OCI-LY7 (cell line): ENCODE results near the gene DRC7.

Experiments used
- CTCF ChIP-seq: fragments of 200-600 bp; sonication (generic); conservative IDR thresholded peaks from 2 replicates; pipeline ENCODE4 v1.5.1; 2014; ENCODE audit warnings: mild to moderate bottlenecking, antibody characterized with exemption, low read length, moderate library complexity, mixed read lengths
- EZH2phosphoT487 ChIP-seq: fragments of 200-600 bp; sonication (generic); IDR thresholded peaks from 2 replicates; pipeline ENCODE4 v1.6.1; 2018; ENCODE audit warnings: low read depth, borderline replicate concordance, mild to moderate bottlenecking, mixed run types, antibody characterized with exemption, low read length, moderate library complexity, mixed read lengths

DNA sequence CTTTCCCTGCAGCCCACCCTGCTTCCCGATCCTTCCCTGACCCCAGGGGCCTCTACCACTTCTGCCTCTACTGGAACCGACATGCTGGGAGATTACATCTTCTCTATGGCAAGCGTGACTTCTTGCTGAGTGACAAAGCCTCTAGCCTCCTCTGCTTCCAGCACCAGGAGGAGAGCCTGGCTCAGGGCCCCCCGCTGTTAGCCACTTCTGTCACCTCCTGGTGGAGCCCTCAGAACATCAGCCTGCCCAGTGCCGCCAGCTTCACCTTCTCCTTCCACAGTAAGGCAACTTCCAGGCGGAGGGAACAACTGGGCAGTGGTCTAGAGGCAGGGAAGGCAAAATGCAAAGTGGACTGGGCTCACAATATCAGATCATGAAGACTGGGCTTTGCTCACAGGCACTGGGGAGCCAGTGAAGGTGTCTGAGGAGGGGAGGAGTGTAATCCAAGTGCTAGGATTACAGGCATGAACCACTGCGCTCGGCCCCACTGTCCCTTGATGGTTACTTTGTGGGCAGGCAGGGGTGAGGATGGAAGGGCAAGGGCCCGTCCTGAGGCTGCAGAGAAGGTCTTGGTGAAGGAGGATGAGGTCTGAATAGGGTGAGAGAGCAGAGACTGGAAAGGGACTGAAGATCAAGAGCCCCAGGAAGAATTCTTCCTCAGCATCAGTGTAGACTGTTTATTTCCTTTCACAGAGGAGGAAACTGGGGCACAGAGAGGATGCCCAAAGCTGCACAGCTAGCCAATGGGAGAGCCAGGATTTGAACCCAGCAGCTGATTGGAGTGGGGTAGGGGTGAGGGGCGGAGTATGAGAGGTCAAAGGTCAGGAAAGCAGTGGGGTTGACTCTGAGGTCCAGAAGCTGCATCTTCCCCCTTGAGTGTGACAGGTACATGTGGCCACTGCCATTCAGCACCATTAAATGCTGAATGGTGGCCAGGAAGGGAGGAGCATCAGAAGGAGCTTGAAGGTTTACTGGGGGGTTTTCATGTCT is 43.0 kb upstream of the DRC7 start:
- TF ChIP-seq CTCF (no peak), EZH2phosphoT487 (no peak)
